Measurements from ENCODE around the gene ATG7. TPM values are rescaled to one million over a fixed set of nuclear protein-coding genes. Genes with fewer than 3 reads are reported as not detected.
"Not testable (repeated sequence)": the region's sequence is repeated elsewhere in the genome, so short reads cannot be mapped to it uniquely, and the experiment has no call there.

ATG7 gene
- polyA plus RNA-seq, 3 donors = 23.1 to 27.4 (median 26.6) TPM

- no peak for DNase-seq (ENCODE audit: extremely low read depth in 1 of 11, low read depth in 9 of 11, low spot score in 4 of 11)
Measured at GRCh38 chr3:11563159-11563864, 291.1 kb downstream of the ATG7 start.

DNA sequence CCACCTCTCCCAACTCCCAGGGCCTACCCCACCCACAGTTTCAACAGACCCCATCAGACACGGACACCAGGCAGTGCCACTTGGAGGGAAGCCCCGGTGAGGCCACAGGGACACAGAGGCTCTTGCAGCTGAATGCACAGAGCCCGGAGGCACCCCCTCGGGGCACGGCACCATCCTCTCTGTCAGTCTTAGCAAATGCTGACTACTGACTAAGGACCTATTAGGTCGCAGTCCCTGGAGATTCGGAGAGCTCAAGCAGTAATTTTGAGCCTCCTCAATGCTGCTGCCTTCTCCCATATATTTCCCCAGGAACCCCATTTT, 291.6 kb downstream of the ATG7 start:
- DNase-seq (ENCODE audit: extremely low read depth in 1 of 11, low read depth in 9 of 11, low spot score in 4 of 11) = no peak

DNA sequence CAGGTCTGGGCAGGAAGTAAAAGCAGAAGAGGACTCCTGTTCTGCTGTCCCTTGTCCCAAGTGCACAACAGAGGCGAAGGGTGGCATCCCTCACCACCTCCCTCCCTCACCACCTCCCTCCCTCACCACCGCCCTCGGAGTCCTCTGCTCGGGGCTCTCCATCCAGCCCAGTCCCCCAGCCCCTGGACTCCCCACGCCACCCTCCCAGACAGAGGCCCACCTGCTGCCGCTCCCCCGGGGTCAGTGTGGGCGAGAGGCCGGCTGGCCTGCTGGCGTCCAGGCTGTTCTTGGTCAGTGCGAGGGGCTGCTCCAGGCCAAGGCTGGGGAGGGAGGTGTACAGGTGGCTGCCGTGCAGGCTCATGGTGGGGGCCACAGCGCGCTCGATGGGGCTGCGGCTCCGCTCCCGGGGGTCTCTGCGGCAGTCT, 292.4 kb downstream of the ATG7 start:
- DNase-seq (ENCODE audit: extremely low read depth in 1 of 11, low read depth in 9 of 11, low spot score in 4 of 11) = no peak

DNA sequence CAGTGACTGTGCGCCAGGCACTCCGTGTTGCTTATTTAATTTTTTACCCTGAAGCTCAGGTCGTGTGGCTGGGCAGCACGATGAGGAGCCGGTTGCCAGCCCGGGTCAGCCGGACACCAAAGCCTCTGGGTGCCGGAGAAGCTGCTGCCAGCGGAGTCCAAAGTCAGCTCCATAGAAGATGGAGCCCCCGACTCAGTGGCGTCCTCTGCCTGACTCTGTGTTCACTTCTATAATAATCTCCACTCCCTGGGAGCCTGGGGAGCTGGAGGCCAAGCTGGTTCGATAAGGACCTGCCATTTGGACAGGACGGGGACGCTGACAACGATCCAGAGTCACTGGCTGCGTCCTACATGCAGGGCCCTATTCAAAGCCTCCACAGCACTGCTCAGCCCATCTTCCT, 292.9 kb downstream of the ATG7 start:
- DNase-seq (ENCODE audit: extremely low read depth in 1 of 11, low read depth in 9 of 11, low spot score in 4 of 11) = no peak

DNA sequence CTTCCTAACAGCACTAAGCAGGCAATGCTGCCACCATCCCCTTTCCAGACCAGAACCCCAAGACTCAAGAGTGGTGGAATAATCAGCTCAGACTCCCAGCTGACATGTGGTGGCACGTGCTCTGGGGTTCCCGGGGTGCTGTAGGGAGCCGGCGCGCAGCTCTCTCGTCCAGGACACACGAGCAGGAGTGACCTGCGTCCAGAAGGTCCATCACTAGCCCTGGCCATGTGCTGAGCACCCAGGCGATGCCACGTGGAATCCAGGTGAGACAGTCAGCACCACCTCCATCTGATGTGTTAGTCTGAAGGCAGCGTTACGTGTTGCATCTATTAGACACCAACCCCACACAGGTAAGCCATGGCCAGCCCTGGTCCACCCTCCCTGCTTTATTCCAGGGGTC, 293.3 kb downstream of the ATG7 start:
- no peak for DNase-seq (ENCODE audit: extremely low read depth in 1 of 11, low read depth in 9 of 11, low spot score in 4 of 11)

GRCh38 chr3:11565932-11566331, 293.7 kb downstream of the ATG7 start:
- no peak for DNase-seq (ENCODE audit: extremely low read depth in 1 of 11, low read depth in 9 of 11, low spot score in 4 of 11)

DNA sequence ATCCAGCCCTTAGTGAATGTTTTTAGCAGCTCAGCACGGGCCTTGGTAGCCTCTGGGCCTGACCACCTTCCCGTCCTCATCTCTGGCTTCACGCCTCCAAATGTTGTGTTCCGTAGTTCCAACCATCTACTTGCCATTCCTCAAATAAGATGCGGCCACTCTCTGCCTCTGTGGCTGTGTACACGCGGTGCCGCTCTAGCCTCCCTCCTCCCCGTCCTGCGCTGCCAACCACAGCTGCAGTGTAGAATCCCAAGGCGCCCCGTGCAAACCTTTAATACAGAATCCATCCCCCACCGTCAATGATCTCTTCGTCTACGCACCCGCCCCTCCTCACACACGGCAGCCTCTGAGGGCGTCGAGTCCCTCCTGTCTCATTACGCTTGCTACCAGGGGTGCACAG, 294.3 kb downstream of the ATG7 start:
- DNase-seq (ENCODE audit: extremely low read depth in 1 of 11, low read depth in 9 of 11, low spot score in 4 of 11) = no peak

- DNase-seq (ENCODE audit: extremely low read depth in 1 of 11, low read depth in 9 of 11, low spot score in 4 of 11) = no peak
Measured at GRCh38 chr3:11566916-11567315, 294.7 kb downstream of the ATG7 start.

GRCh38 chr3:11567516-11568467, 295.6 kb downstream of the ATG7 start:
- DNase-seq (ENCODE audit: extremely low read depth in 1 of 11, low read depth in 9 of 11, low spot score in 4 of 11) = no peak

DNA sequence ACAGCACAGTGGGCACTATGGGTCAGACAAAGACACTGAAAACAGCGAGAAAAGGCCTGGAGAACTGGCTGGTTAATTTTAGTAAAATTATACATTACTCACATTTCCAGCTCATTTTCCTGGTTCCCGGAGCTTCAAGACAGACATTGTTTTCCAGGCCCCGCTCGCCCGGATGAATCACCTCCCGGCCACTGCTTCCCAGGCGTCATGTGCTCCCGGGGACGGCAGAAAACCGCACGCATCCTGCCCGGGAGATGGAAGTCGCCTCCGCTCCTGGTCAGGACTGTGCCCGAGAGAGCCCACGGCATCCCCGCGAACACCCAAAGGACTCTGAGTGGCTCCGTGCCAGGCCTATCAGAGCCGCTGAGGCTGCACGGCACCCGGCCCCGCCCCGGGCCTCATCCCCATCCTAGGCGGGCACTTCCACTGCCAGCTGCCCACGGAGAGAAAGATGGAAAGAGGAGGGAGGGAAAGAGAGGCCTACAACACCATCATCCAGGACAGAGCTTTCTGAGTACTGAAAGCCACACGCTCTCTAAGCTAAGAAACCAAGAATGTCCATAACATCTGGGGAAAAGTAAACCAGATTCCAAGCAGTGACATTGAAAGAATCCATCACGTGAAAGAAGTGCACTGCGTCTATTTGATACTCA, 296.4 kb downstream of the ATG7 start:
- DNase-seq (ENCODE audit: extremely low read depth in 1 of 11, low read depth in 9 of 11, low spot score in 4 of 11) = no peak

DNA sequence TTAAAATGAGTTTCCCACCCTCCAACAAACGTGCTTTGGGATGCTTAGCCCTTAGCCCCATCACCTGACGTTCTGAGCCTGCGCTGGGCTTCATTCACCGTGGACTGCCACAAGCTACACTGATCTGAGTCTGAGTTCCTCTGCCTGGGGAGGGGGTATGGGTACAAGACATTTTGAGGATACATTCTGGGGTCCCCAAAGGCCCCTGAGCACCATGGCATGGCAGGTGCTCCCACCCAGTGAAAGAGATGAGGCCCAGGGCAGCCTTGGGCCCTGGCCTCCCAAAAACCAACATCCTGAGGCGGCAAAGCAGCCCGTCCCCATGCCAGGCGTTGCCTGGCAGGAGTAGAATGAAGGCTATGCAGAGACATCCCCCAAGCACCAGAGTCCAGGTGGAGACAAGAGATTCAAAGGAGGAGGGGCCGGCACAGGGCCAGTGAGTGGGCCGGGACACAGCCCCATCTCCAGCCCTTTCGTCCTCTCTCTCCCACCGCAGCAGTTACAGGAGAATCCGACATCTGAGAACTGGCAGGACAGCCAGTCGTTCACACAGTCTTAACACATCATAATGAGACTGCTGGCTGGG, 297.1 kb downstream of the ATG7 start:
- DNase-seq (ENCODE audit: extremely low read depth in 1 of 11, low read depth in 9 of 11, low spot score in 4 of 11) = no peak

DNA sequence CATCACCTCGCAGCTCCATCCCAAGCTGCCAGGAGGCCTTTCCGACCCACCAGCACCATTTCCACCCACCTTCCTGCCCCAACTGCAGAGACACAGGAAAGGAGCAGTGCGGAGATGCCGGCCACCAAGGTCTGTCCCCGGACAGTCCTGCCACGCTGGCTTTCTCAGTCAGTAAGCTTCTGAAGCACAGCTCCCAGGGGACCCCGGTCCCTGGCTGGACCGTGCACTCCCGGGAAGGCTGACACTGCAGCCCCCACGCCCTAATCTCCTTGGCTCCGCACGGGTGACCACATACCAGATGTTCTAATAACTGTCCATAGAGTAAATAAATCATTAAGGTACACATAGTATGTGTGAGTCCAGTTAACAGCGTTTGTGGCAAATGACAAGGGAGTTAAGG, 298.1 kb downstream of the ATG7 start:
- DNase-seq (ENCODE audit: extremely low read depth in 1 of 11, low read depth in 9 of 11, low spot score in 4 of 11) = no peak

GRCh38 chr3:11570789-11571495, 298.7 kb downstream of the ATG7 start:
- no peak for DNase-seq (ENCODE audit: extremely low read depth in 1 of 11, low read depth in 9 of 11, low spot score in 4 of 11)

DNA sequence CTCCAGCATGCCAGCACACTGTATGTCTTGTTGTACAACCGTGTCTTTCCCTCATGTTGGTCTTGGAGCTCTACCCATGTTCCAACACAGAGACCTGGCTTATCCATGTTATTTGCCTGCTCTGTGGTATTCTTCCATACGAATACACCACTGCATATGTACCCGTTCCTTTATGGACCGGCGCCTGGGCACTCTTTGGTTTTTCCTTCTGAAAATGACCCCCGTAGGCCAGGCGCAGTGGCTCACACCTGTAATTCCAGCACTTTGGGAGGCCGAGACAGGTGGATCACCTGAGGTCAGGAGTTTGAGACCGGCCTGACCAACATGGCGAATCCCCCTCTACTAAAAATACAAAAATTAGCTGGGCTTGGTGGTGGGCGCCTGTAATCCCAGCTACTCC, 300.5 kb downstream of the ATG7 start:
- not testable (repeated sequence) for DNase-seq (ENCODE audit: extremely low read depth in 1 of 11, low read depth in 9 of 11, low spot score in 4 of 11)

- no peak for DNase-seq (ENCODE audit: extremely low read depth in 1 of 11, low read depth in 9 of 11, low spot score in 4 of 11)
Measured at GRCh38 chr3:11574981-11575669, 302.9 kb downstream of the ATG7 start.

- DNase-seq (ENCODE audit: extremely low read depth in 1 of 11, low read depth in 9 of 11, low spot score in 4 of 11) = no peak
Measured at GRCh38 chr3:11575677-11576076, 303.5 kb downstream of the ATG7 start.

GRCh38 chr3:11576453-11576852, 304.3 kb downstream of the ATG7 start:
- DNase-seq (ENCODE audit: extremely low read depth in 1 of 11, low read depth in 9 of 11, low spot score in 4 of 11) = no peak

DNA sequence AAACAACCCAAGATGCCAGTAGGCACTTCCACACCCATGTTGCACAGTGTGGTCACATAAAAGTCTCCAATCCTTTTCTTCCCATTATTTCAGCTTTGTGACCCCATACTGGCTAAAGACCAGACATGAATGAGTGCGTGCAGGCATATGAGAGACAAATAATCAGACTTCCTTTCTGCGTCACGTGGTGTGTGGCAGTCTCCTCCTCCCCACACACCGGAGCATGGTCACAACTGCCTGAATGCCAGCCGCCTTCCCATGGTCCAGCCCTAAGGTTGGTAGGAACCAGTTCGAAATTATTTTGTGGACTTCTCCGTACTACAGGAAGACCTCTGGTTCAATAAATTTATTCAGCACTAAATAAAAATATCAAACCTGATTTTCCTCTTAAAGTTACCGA, 306.0 kb downstream of the ATG7 start:
- no peak for DNase-seq (ENCODE audit: extremely low read depth in 1 of 11, low read depth in 9 of 11, low spot score in 4 of 11)

DNA sequence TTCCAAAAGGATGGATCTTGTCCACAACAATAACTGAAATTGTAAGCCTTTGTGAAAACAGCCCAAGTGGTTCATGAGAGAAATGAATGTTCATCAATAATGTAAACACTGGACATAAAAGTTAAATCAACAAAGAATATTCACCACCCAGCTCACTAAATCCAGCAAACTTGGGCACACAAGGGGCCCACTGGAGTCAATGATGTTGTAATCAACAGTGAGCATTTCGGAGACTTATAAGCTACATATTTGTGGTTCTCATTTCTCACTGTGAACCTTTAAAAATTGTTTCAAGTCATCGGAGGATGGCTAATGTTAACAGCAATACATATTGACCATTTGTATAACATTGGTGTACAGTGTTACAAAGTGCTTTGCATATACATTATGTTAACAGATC, 308.4 kb downstream of the ATG7 start:
- DNase-seq (ENCODE audit: extremely low read depth in 1 of 11, low read depth in 9 of 11, low spot score in 4 of 11) = no peak

Measured in renal cortex interstitium (tissue), 11 donors.